ENCODE measurements around the gene LYL1. TPM values are rescaled to one million over a fixed set of nuclear protein-coding genes. Genes with fewer than 3 reads are reported as not detected.

Gene LYL1
- total RNA-seq, 1 donor, result 0.36 TPM

DNA sequence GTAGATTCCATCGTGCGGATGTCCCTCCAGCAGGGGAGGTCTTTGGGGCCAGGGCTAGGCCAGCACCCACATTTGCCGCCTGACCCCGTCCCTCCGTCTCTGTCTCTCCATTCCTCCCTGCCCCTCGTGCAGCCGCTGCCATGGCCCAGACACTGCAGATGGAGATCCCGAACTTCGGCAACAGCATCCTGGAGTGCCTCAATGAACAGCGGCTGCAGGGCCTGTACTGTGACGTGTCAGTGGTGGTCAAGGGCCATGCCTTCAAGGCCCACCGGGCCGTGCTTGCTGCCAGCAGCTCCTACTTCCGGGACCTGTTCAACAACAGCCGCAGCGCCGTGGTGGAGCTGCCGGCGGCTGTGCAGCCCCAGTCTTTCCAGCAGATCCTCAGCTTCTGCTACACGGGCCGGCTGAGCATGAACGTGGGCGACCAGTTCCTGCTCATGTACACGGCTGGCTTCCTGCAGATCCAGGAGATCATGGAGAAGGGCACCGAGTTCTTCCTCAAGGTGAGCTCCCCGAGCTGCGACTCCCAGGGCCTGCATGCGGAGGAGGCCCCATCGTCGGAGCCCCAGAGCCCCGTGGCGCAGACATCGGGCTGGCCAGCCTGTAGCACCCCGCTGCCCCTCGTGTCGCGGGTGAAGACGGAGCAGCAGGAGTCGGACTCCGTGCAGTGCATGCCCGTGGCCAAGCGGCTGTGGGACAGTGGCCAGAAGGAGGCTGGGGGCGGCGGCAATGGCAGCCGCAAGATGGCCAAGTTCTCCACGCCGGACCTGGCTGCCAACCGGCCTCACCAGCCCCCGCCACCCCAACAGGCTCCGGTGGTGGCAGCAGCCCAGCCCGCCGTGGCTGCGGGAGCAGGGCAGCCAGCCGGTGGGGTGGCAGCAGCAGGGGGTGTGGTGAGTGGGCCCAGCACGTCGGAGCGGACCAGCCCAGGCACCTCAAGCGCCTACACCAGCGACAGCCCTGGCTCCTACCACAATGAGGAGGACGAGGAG lies 32.7 kb upstream of the LYL1 start:
- no peaks in the 10 kb centered on the region for H3K9me3 ChIP-seq (ENCODE audit: low read depth, low read length)
- no peak overlapping the region for H2AFZ ChIP-seq (ENCODE audit: low read length)
- no peak overlapping the region for H3K4me2 ChIP-seq (ENCODE audit: insufficient read depth, low read length)
- peaks cover 35% of the 10 kb centered on the region for H3K4me1 ChIP-seq (ENCODE audit: insufficient read depth, low read length)
- no peak for TF ChIP-seq CTCF (IDR thresholded peaks at IDR 0.05; ENCODE audit: extremely low read depth, low read depth, low read length)
- H3K79me2 ChIP-seq (ENCODE audit: insufficient read depth, low read length), result peaks cover 77% of the 10 kb centered on the region
- peaks cover 47% of the 10 kb centered on the region for H4K20me1 ChIP-seq (ENCODE audit: insufficient read depth, low read length)
- H3K36me3 ChIP-seq (ENCODE audit: insufficient read depth, low read length), result peaks cover 40% of the 10 kb centered on the region
- peak; percentile 46 for DNase-seq (ENCODE audit: insufficient read length, low spot score, missing footprints)
- H3K27ac ChIP-seq (ENCODE audit: low read depth, low read length), result no peak overlapping the region
- no peaks in the 10 kb centered on the region for H3K27me3 ChIP-seq (ENCODE audit: insufficient read depth, low read length)
- no peak overlapping the region for H3K4me3 ChIP-seq (ENCODE audit: insufficient read depth, low read length)

- H3K4me1 ChIP-seq (ENCODE audit: insufficient read depth, low read length), result peaks cover 35% of the 10 kb centered on the region
- H3K79me2 ChIP-seq (ENCODE audit: insufficient read depth, low read length), result peaks cover 80% of the 10 kb centered on the region
- H3K4me3 ChIP-seq (ENCODE audit: insufficient read depth, low read length), result no peak overlapping the region
- H2AFZ ChIP-seq (ENCODE audit: low read length), result no peak overlapping the region
- H3K4me2 ChIP-seq (ENCODE audit: insufficient read depth, low read length), result no peak overlapping the region
- TF ChIP-seq CTCF (IDR thresholded peaks at IDR 0.05; ENCODE audit: extremely low read depth, low read depth, low read length), result no peak
- peak; percentile 94 for DNase-seq (ENCODE audit: insufficient read length, low spot score, missing footprints)
- no peaks in the 10 kb centered on the region for H3K9me3 ChIP-seq (ENCODE audit: low read depth, low read length)
- H3K27ac ChIP-seq (ENCODE audit: low read depth, low read length), result peak overlapping the region; percentile 77
- peaks cover 49% of the 10 kb centered on the region for H4K20me1 ChIP-seq (ENCODE audit: insufficient read depth, low read length)
- H3K27me3 ChIP-seq (ENCODE audit: insufficient read depth, low read length), result no peaks in the 10 kb centered on the region
- H3K36me3 ChIP-seq (ENCODE audit: insufficient read depth, low read length), result peaks cover 40% of the 10 kb centered on the region
Observed at GRCh38 chr19:13134626-13135025, 32.0 kb upstream of the LYL1 start.

GRCh38 chr19:13133241-13133870 lies 30.7 kb upstream of the LYL1 start:
- Histone ChIP-seq H3K27me3 (ENCODE audit: insufficient read depth, low read length) (no peaks in the 10 kb centered on the region), H4K20me1 (ENCODE audit: insufficient read depth, low read length) (peaks cover 61% of the 10 kb centered on the region), H3K4me2 (ENCODE audit: insufficient read depth, low read length) (no peak overlapping the region), H3K4me3 (ENCODE audit: insufficient read depth, low read length) (no peak overlapping the region), H3K4me1 (ENCODE audit: insufficient read depth, low read length) (peaks cover 35% of the 10 kb centered on the region), H3K27ac (ENCODE audit: low read depth, low read length) (peak overlapping the region; percentile 77), H3K36me3 (ENCODE audit: insufficient read depth, low read length) (peaks cover 35% of the 10 kb centered on the region), H2AFZ (ENCODE audit: low read length) (no peak overlapping the region), H3K79me2 (ENCODE audit: insufficient read depth, low read length) (peaks cover 89% of the 10 kb centered on the region), H3K9me3 (ENCODE audit: low read depth, low read length) (no peaks in the 10 kb centered on the region)
- TF ChIP-seq CTCF (IDR thresholded peaks at IDR 0.05; ENCODE audit: extremely low read depth, low read depth, low read length), result no peak
- peak; percentile 22 for DNase-seq (ENCODE audit: insufficient read length, low spot score, missing footprints)
